PC-3 (cell line): ENCODE data around the gene EFCAB6.

ENCODE experiments used
- EZH2 ChIP-seq: fragments of 300-600 bp; sonication (generic); IDR thresholded peaks from one replicate; pipeline ENCODE4 v1.6.1; 2017; ENCODE audit warnings: antibody characterized with exemption, mild to moderate bottlenecking, low read length; ENCODE audit not compliant: unreplicated experiment
- TF ChIP-seq, protein P1 (sequence below): fragments of 300-600 bp; sonication (generic); conservative IDR thresholded peaks from 2 replicates; pipeline ENCODE4 v1.5.1; 2017; ENCODE audit warnings: antibody characterized with exemption, low read depth, mild to moderate bottlenecking, low read length

DNA sequence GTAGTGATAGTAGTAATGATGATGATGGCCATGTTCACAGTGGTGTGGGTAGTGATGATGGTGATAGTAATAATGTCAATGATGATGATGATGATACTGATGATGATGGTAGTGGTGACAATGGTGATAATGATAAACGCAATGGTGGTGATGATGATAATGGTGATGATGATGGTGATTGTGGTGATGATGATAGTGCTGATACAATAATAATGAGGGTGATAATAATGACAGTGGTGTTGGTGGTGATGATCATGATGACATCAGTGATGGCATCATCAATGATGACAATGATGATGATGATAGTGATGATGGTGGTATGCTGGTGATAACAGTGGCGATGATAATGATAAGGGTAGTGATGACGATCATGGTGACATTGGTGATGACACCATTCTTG is 308.0 kb downstream of the EFCAB6 start:
- TF ChIP-seq, protein P1, sequence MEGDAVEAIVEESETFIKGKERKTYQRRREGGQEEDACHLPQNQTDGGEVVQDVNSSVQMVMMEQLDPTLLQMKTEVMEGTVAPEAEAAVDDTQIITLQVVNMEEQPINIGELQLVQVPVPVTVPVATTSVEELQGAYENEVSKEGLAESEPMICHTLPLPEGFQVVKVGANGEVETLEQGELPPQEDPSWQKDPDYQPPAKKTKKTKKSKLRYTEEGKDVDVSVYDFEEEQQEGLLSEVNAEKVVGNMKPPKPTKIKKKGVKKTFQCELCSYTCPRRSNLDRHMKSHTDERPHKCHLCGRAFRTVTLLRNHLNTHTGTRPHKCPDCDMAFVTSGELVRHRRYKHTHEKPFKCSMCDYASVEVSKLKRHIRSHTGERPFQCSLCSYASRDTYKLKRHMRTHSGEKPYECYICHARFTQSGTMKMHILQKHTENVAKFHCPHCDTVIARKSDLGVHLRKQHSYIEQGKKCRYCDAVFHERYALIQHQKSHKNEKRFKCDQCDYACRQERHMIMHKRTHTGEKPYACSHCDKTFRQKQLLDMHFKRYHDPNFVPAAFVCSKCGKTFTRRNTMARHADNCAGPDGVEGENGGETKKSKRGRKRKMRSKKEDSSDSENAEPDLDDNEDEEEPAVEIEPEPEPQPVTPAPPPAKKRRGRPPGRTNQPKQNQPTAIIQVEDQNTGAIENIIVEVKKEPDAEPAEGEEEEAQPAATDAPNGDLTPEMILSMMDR, result no peak
- TF ChIP-seq EZH2, result no peak
